IMR-90 (cell line): Measurements from ENCODE around the gene ROR2. TPM values are rescaled to one million over a fixed set of nuclear protein-coding genes. Genes with fewer than 3 reads are reported as not detected.

Source experiments
- ATAC-seq: fragments of 200-7000 bp; cut with Tn5 transposase; 2 replicates; pipeline ENCODE4 v1.9.1; 2020; ENCODE audit warnings: low read depth, mild to moderate bottlenecking, moderate library complexity
- BruUV-seq: library from RNA; stranded (reverse); fragments of 400-500 nt; replicated peaks from 2 replicates; lab custom pipeline; 2021; lab: Mats Ljungman, UMichigan
- CTCF ChIA-PET: fragments of 300-600 bp; formaldehyde crosslinking; extraction: SDS; loops from one replicate; lab custom pipeline; 2021; ENCODE audit warnings: antibody characterized with exemption; lab: Yijun Ruan, JAX
- POLR2A ChIA-PET: fragments of 300-600 bp; sonication (Branson Sonifier 250); formaldehyde crosslinking; loops from one replicate; lab custom pipeline; 2022; ENCODE audit warnings: antibody characterized with exemption; ENCODE audit not compliant: unreplicated experiment; lab: Charles Lee
- DNase-seq: peaks from one replicate; pipeline ENCODE4 v3.0.0; 2013
- H2AFZ ChIP-seq: replicated peaks from 2 replicates; pipeline ENCODE3; 2013; ENCODE audit warnings: low read length, mild to moderate bottlenecking; ENCODE audit not compliant: poor library complexity
- H2AK5ac ChIP-seq: 2 replicates; pipeline ENCODE4 v1.6.1; 2013; ENCODE audit warnings: low read depth, low read length, inconsistent platforms
- H2AK9ac ChIP-seq: replicated peaks from 2 replicates; pipeline ENCODE3; 2013; ENCODE audit warnings: mild to moderate bottlenecking, low read depth, low read length, moderate library complexity; ENCODE audit not compliant: poor library complexity
- H2BK120ac ChIP-seq: 2 replicates; pipeline ENCODE4 v1.6.1; 2013; ENCODE audit warnings: low read depth, low read length, inconsistent platforms
- H2BK15ac ChIP-seq: 3 replicates; pipeline ENCODE4 v1.6.1; 2013; ENCODE audit warnings: low read depth, low read length, inconsistent platforms
- H2BK20ac ChIP-seq: 2 replicates; pipeline ENCODE4 v1.6.1; 2013; ENCODE audit warnings: low read depth, mild to moderate bottlenecking, inconsistent platforms, low read length, moderate library complexity
- H2BK5ac ChIP-seq: 2 replicates; pipeline ENCODE4 v1.6.1; 2013; ENCODE audit warnings: mild to moderate bottlenecking, low read depth, low read length, inconsistent platforms; ENCODE audit not compliant: poor library complexity, severe bottlenecking
- H3K14ac ChIP-seq: replicated peaks from 2 replicates; pipeline ENCODE4 v1.6.1; 2013; ENCODE audit warnings: low read depth, low read length, inconsistent platforms
- H3K18ac ChIP-seq: 2 replicates; pipeline ENCODE4 v1.6.1; 2013; ENCODE audit warnings: low read depth, low read length, control low read depth
- H3K23ac ChIP-seq: 2 replicates; pipeline ENCODE4 v1.6.1; 2013; ENCODE audit warnings: low read depth, low read length, inconsistent platforms
- H3K27ac ChIP-seq: 2 replicates; pipeline ENCODE4 v1.5.1; 2013; ENCODE audit warnings: mild to moderate bottlenecking, control low read depth, low read length; ENCODE audit not compliant: insufficient read depth
- H3K27me3 ChIP-seq: 2 replicates; pipeline ENCODE4 v1.6.1; 2013; ENCODE audit warnings: low read length; ENCODE audit not compliant: control insufficient read depth, insufficient read depth
- H3K36me3 ChIP-seq: 2 replicates; pipeline ENCODE4 v1.6.1; 2013; ENCODE audit warnings: low read length, mixed read lengths; ENCODE audit not compliant: control insufficient read depth, insufficient read depth
- H3K4ac ChIP-seq: 2 replicates; pipeline ENCODE4 v1.6.1; 2013; ENCODE audit warnings: low read depth, low read length, inconsistent platforms
- H3K4me1 ChIP-seq: 2 replicates; pipeline ENCODE4 v1.6.1; 2013; ENCODE audit warnings: low read length, mixed read lengths; ENCODE audit not compliant: control insufficient read depth, insufficient read depth
- H3K4me2 ChIP-seq: 2 replicates; pipeline ENCODE4 v1.6.1; 2013; ENCODE audit warnings: low read depth, mild to moderate bottlenecking, control low read depth, low read length, moderate library complexity
- H3K4me3 ChIP-seq: 2 replicates; pipeline ENCODE4 v1.5.1; 2013; ENCODE audit warnings: low read depth, mild to moderate bottlenecking, control low read depth, low read length, moderate library complexity; ENCODE audit not compliant: insufficient read depth
- H3K56ac ChIP-seq: 2 replicates; pipeline ENCODE4 v1.6.1; 2013; ENCODE audit warnings: low read length, inconsistent platforms; ENCODE audit not compliant: insufficient read depth; ENCODE audit errors: extremely low read depth
- H3K79me1 ChIP-seq, 2 experiments: 2 replicates each; pipeline ENCODE4 v1.6.1; 2013; ENCODE audit warnings: low read length in 2 of 2, inconsistent platforms in 1 of 2, low read depth in 1 of 2
- H3K9ac ChIP-seq: 2 replicates; pipeline ENCODE4 v1.6.1; 2013; ENCODE audit warnings: low read depth, low read length, control low read depth
- H3K9me1 ChIP-seq: 2 replicates; pipeline ENCODE4 v1.6.1; 2013; ENCODE audit warnings: low read length, inconsistent platforms; ENCODE audit not compliant: insufficient read depth
- H3K9me3 ChIP-seq: 2 replicates; pipeline ENCODE4 v1.6.1; 2013; ENCODE audit warnings: low read length; ENCODE audit not compliant: control insufficient read depth, insufficient read depth
- H4K20me1 ChIP-seq: 2 replicates; pipeline ENCODE4 v1.6.1; 2013; ENCODE audit warnings: low read length, inconsistent platforms; ENCODE audit not compliant: insufficient read depth
- H4K5ac ChIP-seq: 2 replicates; pipeline ENCODE4 v1.6.1; 2013; ENCODE audit warnings: mild to moderate bottlenecking, low read depth, low read length, control low read depth
- H4K8ac ChIP-seq, 2 experiments: 2 replicates each; pipeline ENCODE4 v1.6.1; 2013; ENCODE audit warnings: low read depth in 2 of 2, low read length in 2 of 2, control low read depth in 1 of 2, inconsistent platforms in 1 of 2
- H4K91ac ChIP-seq: 2 replicates; pipeline ENCODE4 v1.6.1; 2013; ENCODE audit warnings: low read depth, low read length, inconsistent platforms; ENCODE audit not compliant: insufficient read depth
- BHLHE40 ChIP-seq: fragments of 150-350 bp; IDR thresholded peaks from 2 replicates; pipeline ENCODE4 v1.6.1; 2016; ENCODE audit warnings: mild to moderate bottlenecking, low read depth, low read length
- CEBPB ChIP-seq: IDR thresholded peaks from 2 replicates; pipeline ENCODE4 v1.6.1; 2012; ENCODE audit warnings: low read depth, low read length, improper control_type of control experiment
- CHD1 ChIP-seq: IDR thresholded peaks from 2 replicates; pipeline ENCODE4 v1.6.1; 2012; ENCODE audit warnings: low read depth, low read length, improper control_type of control experiment
- FOS ChIP-seq: fragments of 150-350 bp; IDR thresholded peaks from 2 replicates; pipeline ENCODE4 v1.6.1; 2016; ENCODE audit warnings: low read depth, low read length
- MAFK ChIP-seq: IDR thresholded peaks from 2 replicates; pipeline ENCODE4 v1.6.1; 2012; ENCODE audit warnings: low read depth, low read length, improper control_type of control experiment
- MAZ ChIP-seq: IDR thresholded peaks from 2 replicates; pipeline ENCODE4 v1.6.1; 2012; ENCODE audit warnings: low read depth, mild to moderate bottlenecking, low read length, improper control_type of control experiment, moderate library complexity, borderline replicate concordance
- MXI1 ChIP-seq: IDR thresholded peaks from 2 replicates; pipeline ENCODE4 v1.6.1; 2012; ENCODE audit warnings: low read depth, mild to moderate bottlenecking, low read length, moderate library complexity, borderline replicate concordance
- NFE2L2 ChIP-seq: fragments of 150-350 bp; IDR thresholded peaks from 2 replicates; pipeline ENCODE4 v1.6.1; 2016; ENCODE audit warnings: low read depth, mild to moderate bottlenecking, low read length
- POLR2A ChIP-seq: IDR thresholded peaks from 2 replicates; pipeline ENCODE4 v1.6.1; 2012; ENCODE audit warnings: mild to moderate bottlenecking, low read depth, low read length
- RAD21 ChIP-seq: IDR thresholded peaks from 2 replicates; pipeline ENCODE4 v1.6.1; 2012; ENCODE audit warnings: low read length, improper control_type of control experiment
- RCOR1 ChIP-seq: IDR thresholded peaks from 2 replicates; pipeline ENCODE4 v1.6.1; 2012; ENCODE audit warnings: mild to moderate bottlenecking, low read length, improper control_type of control experiment; ENCODE audit not compliant: insufficient replicate concordance
- RFX5 ChIP-seq: IDR thresholded peaks from 2 replicates; pipeline ENCODE4 v1.8.0; 2012; ENCODE audit warnings: low read depth, mild to moderate bottlenecking, low read length, moderate library complexity
- SMC3 ChIP-seq: fragments of 150-350 bp; IDR thresholded peaks from 2 replicates; pipeline ENCODE4 v1.6.1; 2016; ENCODE audit warnings: low read depth, mild to moderate bottlenecking, antibody characterized with exemption, low read length, moderate library complexity
- WGBS, 2 experiments: methylation state at CpG; one replicate each; pipeline versions ENCODE4 v1.1.5 to v1.1.7; 2013; ENCODE audit warnings: missing lambda C conversion rate in 2 of 2; ENCODE audit not compliant: insufficient read length in 1 of 2; ENCODE audit errors: extremely low coverage in 2 of 2; 5-methylcytosine and 5-hydroxymethylcytosine counted together
- dilution Hi-C: fragments of 300-500 bp; cut with HindIII; formaldehyde crosslinking; loops from one replicate; pipeline ENCODE4 v1.14.3; 2018; ENCODE audit warnings: low sequenced_read_pairs; ENCODE audit not compliant: unreplicated experiment
- in situ Hi-C: fragments of 300-500 bp; cut with MboI; formaldehyde crosslinking; loops from 3 replicates; pipeline ENCODE4 v1.14.3; 2019; ENCODE audit warnings: low sequenced_read_pairs, inconsistent platforms, mixed read lengths
- intact Hi-C: fragments of 100-400 bp; cut with micrococcal nuclease; formaldehyde crosslinking; loops from 2 replicates; pipeline ENCODE4 v1.10.0; 2022
- polyA plus RNA-seq, 3 experiments: library from polyadenylated mRNA; depleted of rRNA; stranded (reverse); fragments of >200 nt; gene quantifications; 2 replicates each; pipeline ENCODE4 v1.2.3, GENCODE V29; 2012; ENCODE audit warnings: low replicate concordance in 1 of 3
- total RNA-seq: library from RNA; depleted of rRNA; stranded (reverse); fragments of >200 nt; gene quantifications from 2 replicates; pipeline ENCODE4 v1.2.3, GENCODE V29; 2012
- TF ChIP-seq, protein P1 (sequence below): fragments of 150-350 bp; IDR thresholded peaks from 2 replicates; pipeline ENCODE4 v1.6.1; 2016; ENCODE audit warnings: low read depth, mild to moderate bottlenecking, low read length, moderate library complexity, borderline replicate concordance
- TF ChIP-seq, protein P2 (sequence below): fragments of 150-350 bp; IDR thresholded peaks from 2 replicates; pipeline ENCODE4 v1.6.1; 2017; ENCODE audit warnings: mild to moderate bottlenecking, antibody characterized with exemption, low read length, low read depth
- TF ChIP-seq, protein P3 (sequence below): conservative IDR thresholded peaks from 2 replicates; pipeline ENCODE4 v1.5.1; 2012; ENCODE audit warnings: mild to moderate bottlenecking, low read depth, low read length, improper control_type of control experiment

The ROR2 gene
- total and polyA plus RNA-seq, 2 of the 4 experiments (the other 2 are of a cell fraction) = 2.3 to 4.8 TPM

DNA sequence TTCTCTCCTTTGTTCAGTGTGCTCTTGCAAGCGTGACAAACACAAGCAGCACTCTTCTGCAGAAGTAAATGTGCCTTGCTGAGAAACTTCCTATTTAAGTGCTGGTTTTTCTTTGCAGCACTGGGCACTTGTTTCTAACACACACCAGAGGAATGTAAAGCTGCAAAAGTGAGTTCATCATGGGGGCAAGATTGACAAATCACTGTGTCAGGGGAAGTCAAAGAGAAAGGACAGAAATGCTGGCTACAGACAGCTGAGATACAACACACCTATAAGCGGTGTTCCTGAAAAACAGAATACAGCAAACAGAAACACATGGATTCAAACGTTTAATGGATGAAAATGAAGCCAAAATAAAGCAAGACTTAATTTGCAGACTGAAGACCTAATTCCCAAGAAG, 19.6 kb downstream of the ROR2 start:
- no peak overlapping the region for H3K14ac ChIP-seq
- no peaks in the 10 kb centered on the region for H3K27me3 ChIP-seq
- no peak overlapping the region for H3K4me2 ChIP-seq
- no peak overlapping the region for H2AFZ ChIP-seq
- H2BK15ac ChIP-seq = no peak overlapping the region
- no peak overlapping the region for H3K9ac ChIP-seq
- no TSS peak for BruUV-seq
- no peak overlapping the region for H2BK5ac ChIP-seq
- no peak overlapping the region for H2AK9ac ChIP-seq
- no peak overlapping the region for H2BK120ac ChIP-seq
- intact Hi-C loops = no loop called here
- CTCF ChIA-PET = no interaction called here
- no peak overlapping the region for H3K4ac ChIP-seq
- H2BK20ac ChIP-seq = no peak overlapping the region
- H3K36me3 ChIP-seq = peaks cover 4% of the 10 kb centered on the region; the same call in 1 of the 2 replicates
- no peaks in the 10 kb centered on the region for H3K9me1 ChIP-seq
- dilution Hi-C loops = no loop called here
- no peak overlapping the region for H3K4me3 ChIP-seq
- DNase-seq (peak; percentile 30), ATAC-seq (no peak)
- no peaks in the 10 kb centered on the region; a peak in 1 of 4 replicates for H3K79me1 ChIP-seq
- H3K18ac ChIP-seq = no peak overlapping the region
- no peak overlapping the region for H3K23ac ChIP-seq
- no peak overlapping the region for H3K56ac ChIP-seq
- no peak overlapping the region for H4K8ac ChIP-seq
- H4K20me1 ChIP-seq = no peaks in the 10 kb centered on the region; the same call in 1 of the 2 replicates
- H2AK5ac ChIP-seq = no peak overlapping the region
- in situ Hi-C loops = no loop called here
- H3K4me1 ChIP-seq = peaks cover 5% of the 10 kb centered on the region; the same call in 1 of the 2 replicates
- no CpG with 5 or more reads among the region's 3 CpGs for WGBS, 2 experiments
- H4K5ac ChIP-seq = no peak overlapping the region
- POLR2A ChIA-PET = no interaction called here
- H3K9me3 ChIP-seq = peaks cover 27% of the 10 kb centered on the region
- H4K91ac ChIP-seq = no peak overlapping the region
- TF ChIP-seq, protein P1, sequence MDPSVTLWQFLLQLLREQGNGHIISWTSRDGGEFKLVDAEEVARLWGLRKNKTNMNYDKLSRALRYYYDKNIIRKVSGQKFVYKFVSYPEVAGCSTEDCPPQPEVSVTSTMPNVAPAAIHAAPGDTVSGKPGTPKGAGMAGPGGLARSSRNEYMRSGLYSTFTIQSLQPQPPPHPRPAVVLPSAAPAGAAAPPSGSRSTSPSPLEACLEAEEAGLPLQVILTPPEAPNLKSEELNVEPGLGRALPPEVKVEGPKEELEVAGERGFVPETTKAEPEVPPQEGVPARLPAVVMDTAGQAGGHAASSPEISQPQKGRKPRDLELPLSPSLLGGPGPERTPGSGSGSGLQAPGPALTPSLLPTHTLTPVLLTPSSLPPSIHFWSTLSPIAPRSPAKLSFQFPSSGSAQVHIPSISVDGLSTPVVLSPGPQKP = no peak
- TF ChIP-seq MAFK (no peak), FOS (no peak), CHD1 (no peak), SMC3 (no peak), BHLHE40 (no peak), CEBPB (no peak), RFX5 (no peak), MAZ (no peak), RCOR1 (no peak), RAD21 (no peak), POLR2A (no peak), NFE2L2 (no peak), MXI1 (no peak)
- TF ChIP-seq, protein P2, sequence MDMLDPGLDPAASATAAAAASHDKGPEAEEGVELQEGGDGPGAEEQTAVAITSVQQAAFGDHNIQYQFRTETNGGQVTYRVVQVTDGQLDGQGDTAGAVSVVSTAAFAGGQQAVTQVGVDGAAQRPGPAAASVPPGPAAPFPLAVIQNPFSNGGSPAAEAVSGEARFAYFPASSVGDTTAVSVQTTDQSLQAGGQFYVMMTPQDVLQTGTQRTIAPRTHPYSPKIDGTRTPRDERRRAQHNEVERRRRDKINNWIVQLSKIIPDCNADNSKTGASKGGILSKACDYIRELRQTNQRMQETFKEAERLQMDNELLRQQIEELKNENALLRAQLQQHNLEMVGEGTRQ = no peak
- TF ChIP-seq, protein P3, sequence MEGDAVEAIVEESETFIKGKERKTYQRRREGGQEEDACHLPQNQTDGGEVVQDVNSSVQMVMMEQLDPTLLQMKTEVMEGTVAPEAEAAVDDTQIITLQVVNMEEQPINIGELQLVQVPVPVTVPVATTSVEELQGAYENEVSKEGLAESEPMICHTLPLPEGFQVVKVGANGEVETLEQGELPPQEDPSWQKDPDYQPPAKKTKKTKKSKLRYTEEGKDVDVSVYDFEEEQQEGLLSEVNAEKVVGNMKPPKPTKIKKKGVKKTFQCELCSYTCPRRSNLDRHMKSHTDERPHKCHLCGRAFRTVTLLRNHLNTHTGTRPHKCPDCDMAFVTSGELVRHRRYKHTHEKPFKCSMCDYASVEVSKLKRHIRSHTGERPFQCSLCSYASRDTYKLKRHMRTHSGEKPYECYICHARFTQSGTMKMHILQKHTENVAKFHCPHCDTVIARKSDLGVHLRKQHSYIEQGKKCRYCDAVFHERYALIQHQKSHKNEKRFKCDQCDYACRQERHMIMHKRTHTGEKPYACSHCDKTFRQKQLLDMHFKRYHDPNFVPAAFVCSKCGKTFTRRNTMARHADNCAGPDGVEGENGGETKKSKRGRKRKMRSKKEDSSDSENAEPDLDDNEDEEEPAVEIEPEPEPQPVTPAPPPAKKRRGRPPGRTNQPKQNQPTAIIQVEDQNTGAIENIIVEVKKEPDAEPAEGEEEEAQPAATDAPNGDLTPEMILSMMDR = no peak
- H3K27ac ChIP-seq = no peak overlapping the region
